OCI-LY3 (cell line): ENCODE data around the gene COLQ.

Experiments used
- H2AFZ ChIP-seq: fragments of 200-600, 300-600 bp; shearing (Covaris generic); 2 replicates; pipeline ENCODE4 v1.6.0; 2014; ENCODE audit warnings: antibody characterized with exemption, low read depth, low read length
- H3K27ac ChIP-seq: fragments of 200-600, 300-600 bp; sonication (generic); 2 replicates; pipeline ENCODE4 v1.5.1; 2014; ENCODE audit warnings: mild to moderate bottlenecking, low read length, moderate library complexity, mixed read lengths
- H3K27me3 ChIP-seq: fragments of 200-600, 300-600 bp; sonication (generic); 2 replicates; pipeline ENCODE4 v1.6.1; 2014; ENCODE audit warnings: low read depth, low read length, mixed read lengths
- H3K36me3 ChIP-seq: fragments of 200-600, 300-600 bp; sonication (generic); replicated peaks from 2 replicates; pipeline ENCODE3; 2014; ENCODE audit warnings: low read depth, low read length, mixed read lengths
- H3K4me1 ChIP-seq: fragments of 300-600, 200-600 bp; sonication (generic); 2 replicates; pipeline ENCODE4 v1.6.1; 2014; ENCODE audit warnings: low read length, mixed read lengths
- H3K4me2 ChIP-seq: fragments of 200-600, 300-600 bp; sonication (generic); 2 replicates; pipeline ENCODE4 v1.6.1; 2014; ENCODE audit warnings: low read length, mixed read lengths
- H3K4me3 ChIP-seq: fragments of 300-600, 200-600 bp; sonication (generic); 2 replicates; pipeline ENCODE4 v1.5.1; 2014; ENCODE audit warnings: antibody characterized with exemption, mild to moderate bottlenecking, low read length, moderate library complexity
- H3K79me2 ChIP-seq: fragments of 300-600, 200-600 bp; shearing (Covaris generic); 2 replicates; pipeline ENCODE4 v1.6.1; 2014; ENCODE audit warnings: mild to moderate bottlenecking, low read length, mixed read lengths
- H3K9ac ChIP-seq: fragments of 300-600, 200-600 bp; shearing (Covaris generic); 2 replicates; pipeline ENCODE4 v1.6.0; 2014; ENCODE audit warnings: mild to moderate bottlenecking, low read length, moderate library complexity
- H3K9me3 ChIP-seq: fragments of 200-600, 300-600 bp; shearing (Covaris generic); 2 replicates; pipeline ENCODE4 v1.6.1; 2014; ENCODE audit warnings: low read length, mixed read lengths; ENCODE audit not compliant: insufficient read depth
- H4K20me1 ChIP-seq: fragments of 200-600, 300-600 bp; sonication (generic); 2 replicates; pipeline ENCODE4 v1.6.1; 2016; ENCODE audit warnings: low read length, mixed read lengths; ENCODE audit not compliant: insufficient read depth
- CTCF ChIP-seq: fragments of 200-600, 300-600 bp; sonication (generic); IDR thresholded peaks from 2 replicates; pipeline ENCODE4 v1.5.1; 2014; ENCODE audit warnings: antibody characterized with exemption, low read length, low read depth
- EZH2phosphoT487 ChIP-seq: fragments of 200-600 bp; shearing (Covaris generic); IDR thresholded peaks from 2 replicates; pipeline ENCODE4 v1.6.1; 2018; ENCODE audit warnings: antibody characterized with exemption, mixed run types, low read depth

COLQ gene

GRCh38 chr3:15549846-15550245 is 28.3 kb upstream of the COLQ start:
- H3K4me1 ChIP-seq, result no peaks in the 10 kb centered on the region
- H3K79me2 ChIP-seq, result no peaks in the 10 kb centered on the region
- H3K27me3 ChIP-seq, result no peaks in the 10 kb centered on the region
- H3K9ac ChIP-seq, result no peak overlapping the region
- no peak for TF ChIP-seq EZH2phosphoT487
- TF ChIP-seq CTCF, result no peak
- H3K9me3 ChIP-seq, result no peaks in the 10 kb centered on the region
- no peak overlapping the region for H3K27ac ChIP-seq
- no peaks in the 10 kb centered on the region for H4K20me1 ChIP-seq
- no peaks in the 10 kb centered on the region for H3K36me3 ChIP-seq
- no peak overlapping the region for H3K4me3 ChIP-seq
- H2AFZ ChIP-seq, result no peak overlapping the region
- H3K4me2 ChIP-seq, result no peak overlapping the region

GRCh38 chr3:15542614-15543013 is 21.1 kb upstream of the COLQ start:
- Histone ChIP-seq H3K9ac (no peak overlapping the region), H3K9me3 (no peaks in the 10 kb centered on the region), H3K4me1 (0 out of 2 replicates have a peak, but pooled peaks cover 3% of the 10 kb centered on the region), H3K27me3 (0 out of 2 replicates have a peak, but pooled peaks cover 6% of the 10 kb centered on the region), H2AFZ (no peak overlapping the region), H3K4me3 (no peak overlapping the region), H3K4me2 (no peak overlapping the region), H4K20me1 (no peaks in the 10 kb centered on the region), H3K36me3 (no peaks in the 10 kb centered on the region), H3K27ac (no peak overlapping the region), H3K79me2 (no peaks in the 10 kb centered on the region)
- TF ChIP-seq CTCF, result no peak
- TF ChIP-seq EZH2phosphoT487, result no peak

GRCh38 chr3:15541371-15541770 is 19.9 kb upstream of the COLQ start:
- TF ChIP-seq EZH2phosphoT487, result no peak
- Histone ChIP-seq H3K27ac (no peak overlapping the region), H3K4me2 (no peak overlapping the region), H3K4me3 (no peak overlapping the region), H3K79me2 (no peaks in the 10 kb centered on the region), H3K27me3 (0 out of 2 replicates have a peak, but pooled peaks cover 6% of the 10 kb centered on the region), H4K20me1 (no peaks in the 10 kb centered on the region), H3K4me1 (0 out of 2 replicates have a peak, but pooled peaks cover 3% of the 10 kb centered on the region), H3K36me3 (no peaks in the 10 kb centered on the region), H2AFZ (no peak overlapping the region), H3K9me3 (no peaks in the 10 kb centered on the region), H3K9ac (no peak overlapping the region)

GRCh38 chr3:15539066-15539465 is 17.6 kb upstream of the COLQ start:
- H3K4me3 ChIP-seq, result no peak overlapping the region
- H3K4me1 ChIP-seq, result 0 out of 2 replicates have a peak, but pooled peaks cover 3% of the 10 kb centered on the region
- H3K36me3 ChIP-seq, result no peaks in the 10 kb centered on the region
- H3K4me2 ChIP-seq, result no peak overlapping the region
- H3K27ac ChIP-seq, result no peak overlapping the region
- H3K27me3 ChIP-seq, result 0 out of 2 replicates have a peak, but pooled peaks cover 6% of the 10 kb centered on the region
- TF ChIP-seq EZH2phosphoT487 (no peak), CTCF (no peak)
- no peak overlapping the region for H2AFZ ChIP-seq
- no peak overlapping the region for H3K9ac ChIP-seq
- no peaks in the 10 kb centered on the region for H3K9me3 ChIP-seq
- H4K20me1 ChIP-seq, result no peaks in the 10 kb centered on the region
- H3K79me2 ChIP-seq, result no peaks in the 10 kb centered on the region
